Measurements from ENCODE around the gene ACVR1. TPM values are rescaled to one million over a fixed set of nuclear protein-coding genes. Genes with fewer than 3 reads are reported as not detected.

The ACVR1 gene
- polyA plus RNA-seq, 1 experiment, result 50.6 TPM

- TF ChIP-seq CTCF (IDR thresholded peaks at IDR 0.05; ENCODE audit: low read depth, low read length), result no peak
- no peak for DNase-seq (ENCODE audit: low read depth, low spot score)
- ChIA-PET POLR2A (no interaction called here), CTCF (interaction anchor here (0.6 kb wide), 1 partner anchor 86 kb away, joined by 9 read pairs; no protein-coding TSS in a partner anchor)
- no peak overlapping the region for H3K4me3 ChIP-seq (ENCODE audit: low read depth, low read length)
- H3K27ac ChIP-seq (ENCODE audit: low read depth, low read length), result no peak overlapping the region
- H3K9me3 ChIP-seq (ENCODE audit: control insufficient read depth, insufficient read depth, low read length), result no peaks in the 10 kb centered on the region
- peaks cover under 1% of the 10 kb centered on the region for H3K27me3 ChIP-seq (ENCODE audit: control insufficient read depth, insufficient read depth, low read length)
Measured at GRCh38 chr2:157905092-157905491, 29.0 kb upstream of the ACVR1 start.

- no peak for DNase-seq (ENCODE audit: low read depth, low spot score)
- H3K27ac ChIP-seq (ENCODE audit: low read depth, low read length), result no peak overlapping the region
- no peak overlapping the region for H3K4me3 ChIP-seq (ENCODE audit: low read depth, low read length)
- no peaks in the 10 kb centered on the region for H3K27me3 ChIP-seq (ENCODE audit: control insufficient read depth, insufficient read depth, low read length)
- CTCF ChIA-PET, result interaction anchor here (1.2 kb wide), 1 partner anchor 274 kb away, joined by 4 read pairs; no protein-coding TSS in a partner anchor
- POLR2A ChIA-PET, result no interaction called here
- no peaks in the 10 kb centered on the region for H3K9me3 ChIP-seq (ENCODE audit: control insufficient read depth, insufficient read depth, low read length)
- TF ChIP-seq CTCF (IDR thresholded peaks at IDR 0.05; ENCODE audit: low read depth, low read length), result no peak
Measured at GRCh38 chr2:157903626-157904025, 27.5 kb upstream of the ACVR1 start.

GRCh38 chr2:157903151-157903550 lies 27.0 kb upstream of the ACVR1 start:
- DNase-seq (ENCODE audit: low read depth, low spot score), result no peak
- ChIA-PET CTCF (interaction anchor here (0.6 to 1.2 kb wide), 3 partner anchors 108 to 284 kb away, joined by 3 to 4 read pairs (median 3); no protein-coding TSS in a partner anchor), POLR2A (no interaction called here)
- no peaks in the 10 kb centered on the region for H3K9me3 ChIP-seq (ENCODE audit: control insufficient read depth, insufficient read depth, low read length)
- H3K4me3 ChIP-seq (ENCODE audit: low read depth, low read length), result no peak overlapping the region
- H3K27me3 ChIP-seq (ENCODE audit: control insufficient read depth, insufficient read depth, low read length), result no peaks in the 10 kb centered on the region
- no peak overlapping the region for H3K27ac ChIP-seq (ENCODE audit: low read depth, low read length)
- TF ChIP-seq CTCF (IDR thresholded peaks at IDR 0.05; ENCODE audit: low read depth, low read length), result no peak

GRCh38 chr2:157902692-157903091 lies 26.6 kb upstream of the ACVR1 start:
- ChIA-PET CTCF (interaction anchor here (0.6 to 1.2 kb wide), 3 partner anchors 108 to 283 kb away, joined by 3 to 4 read pairs (median 3); no protein-coding TSS in a partner anchor), POLR2A (no interaction called here)
- Histone ChIP-seq H3K4me3 (ENCODE audit: low read depth, low read length) (no peak overlapping the region), H3K9me3 (ENCODE audit: control insufficient read depth, insufficient read depth, low read length) (no peaks in the 10 kb centered on the region), H3K27ac (ENCODE audit: low read depth, low read length) (no peak overlapping the region), H3K27me3 (ENCODE audit: control insufficient read depth, insufficient read depth, low read length) (no peaks in the 10 kb centered on the region)
- no peak for TF ChIP-seq CTCF (IDR thresholded peaks at IDR 0.05; ENCODE audit: low read depth, low read length)
- no peak for DNase-seq (ENCODE audit: low read depth, low spot score)

- CTCF ChIA-PET, result interaction anchor here (0.9 to 1.3 kb wide), 4 partner anchors 25 to 123 kb away, joined by 3 to 5 read pairs (median 4); partner anchors contain the start of gene ACVR1
- Histone ChIP-seq H3K27ac (ENCODE audit: low read depth, low read length) (no peak overlapping the region), H3K27me3 (ENCODE audit: control insufficient read depth, insufficient read depth, low read length) (no peaks in the 10 kb centered on the region), H3K9me3 (ENCODE audit: control insufficient read depth, insufficient read depth, low read length) (no peaks in the 10 kb centered on the region), H3K4me3 (ENCODE audit: low read depth, low read length) (no peak overlapping the region)
- DNase-seq (ENCODE audit: low read depth, low spot score), result no peak
- POLR2A ChIA-PET, result no interaction called here
- TF ChIP-seq CTCF (IDR thresholded peaks at IDR 0.05; ENCODE audit: low read depth, low read length), result peak; percentile 31
Measured at GRCh38 chr2:157901325-157901724, 25.2 kb upstream of the ACVR1 start.

Data from AG04450 (cell line).